HG02884 (cell line): ENCODE results near the gene CDC42BPB.

ENCODE experiments used
- ATAC-seq: cut with Tn5 transposase; IDR thresholded peaks from one replicate; pipeline ENCODE4 v1.9.1; 2021; ENCODE audit warnings: mild to moderate bottlenecking, moderate library complexity; ENCODE audit not compliant: unreplicated experiment

CDC42BPB gene

DNA sequence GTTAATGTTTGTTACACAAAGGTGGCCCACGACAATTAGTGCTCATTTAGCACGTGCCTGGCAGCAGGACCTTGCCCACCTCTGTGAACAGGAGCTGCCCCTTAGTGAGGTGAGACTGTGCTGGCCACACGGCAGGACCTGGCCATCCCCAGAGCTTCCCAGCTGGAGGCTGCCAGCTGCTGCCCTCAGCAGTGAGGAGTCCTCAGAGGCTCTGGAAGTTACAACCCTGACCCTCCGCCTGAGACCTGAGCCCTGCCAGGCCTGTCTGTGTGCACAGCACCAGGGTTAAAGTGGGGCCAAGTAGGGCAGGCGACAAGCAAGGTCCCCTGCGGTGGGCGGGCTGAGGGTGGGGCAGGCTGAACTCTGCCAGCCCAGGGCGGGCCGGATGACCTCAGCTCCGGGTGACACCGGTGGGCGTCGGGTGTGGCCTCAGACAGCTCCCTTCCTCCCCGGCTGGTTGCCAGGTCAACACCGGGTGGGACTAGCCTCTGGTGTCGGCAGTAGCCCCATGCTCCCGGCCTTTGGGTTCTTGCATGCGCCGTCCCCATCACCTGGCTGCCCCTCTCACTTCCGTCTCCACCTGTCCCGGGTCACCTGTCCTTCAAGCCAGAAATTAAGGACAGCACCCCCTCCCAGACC lies 17.5 kb upstream of the CDC42BPB start:
- ATAC-seq = no peak

DNA sequence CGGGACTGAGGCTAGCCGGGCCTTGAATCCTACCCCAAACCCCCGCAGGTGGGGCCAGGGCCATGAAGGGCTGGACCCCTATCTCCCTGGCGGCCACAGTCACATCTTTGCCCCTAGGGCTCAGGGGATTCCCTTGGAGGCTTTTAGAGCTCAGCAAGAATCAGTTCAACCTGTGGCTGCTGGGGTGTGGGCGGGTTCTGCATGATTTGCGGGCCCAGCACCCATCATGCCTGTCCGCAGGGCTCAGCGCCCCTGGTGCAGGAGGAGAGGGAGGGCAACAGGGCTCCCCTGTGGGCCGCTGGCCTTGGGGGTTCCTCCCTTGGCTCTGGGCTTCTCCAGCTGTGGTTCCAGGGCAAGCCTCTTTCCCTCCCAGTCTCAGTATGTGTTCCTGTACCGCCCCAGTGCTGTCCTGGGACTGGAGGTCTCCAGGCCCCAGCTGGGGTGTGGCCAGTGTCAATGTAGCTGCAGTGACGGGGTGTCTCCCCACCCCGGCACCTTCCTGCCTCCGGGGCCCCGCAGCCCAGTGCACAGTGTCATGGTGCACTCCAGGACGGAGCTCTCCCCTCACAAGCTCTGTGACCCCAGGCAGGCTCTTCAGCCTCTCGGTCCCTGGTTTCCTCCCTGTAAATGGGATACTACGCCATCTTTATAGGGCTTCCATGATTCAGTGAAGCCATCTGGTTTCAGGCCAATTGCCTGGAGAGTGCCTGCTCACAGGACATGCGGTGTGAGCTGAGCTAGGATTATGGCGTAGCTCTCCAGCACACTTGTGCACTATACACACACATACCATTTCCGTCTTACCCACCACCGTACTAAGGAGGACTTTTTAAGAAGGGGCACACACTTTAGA lies 16.8 kb upstream of the CDC42BPB start:
- no peak for ATAC-seq

DNA sequence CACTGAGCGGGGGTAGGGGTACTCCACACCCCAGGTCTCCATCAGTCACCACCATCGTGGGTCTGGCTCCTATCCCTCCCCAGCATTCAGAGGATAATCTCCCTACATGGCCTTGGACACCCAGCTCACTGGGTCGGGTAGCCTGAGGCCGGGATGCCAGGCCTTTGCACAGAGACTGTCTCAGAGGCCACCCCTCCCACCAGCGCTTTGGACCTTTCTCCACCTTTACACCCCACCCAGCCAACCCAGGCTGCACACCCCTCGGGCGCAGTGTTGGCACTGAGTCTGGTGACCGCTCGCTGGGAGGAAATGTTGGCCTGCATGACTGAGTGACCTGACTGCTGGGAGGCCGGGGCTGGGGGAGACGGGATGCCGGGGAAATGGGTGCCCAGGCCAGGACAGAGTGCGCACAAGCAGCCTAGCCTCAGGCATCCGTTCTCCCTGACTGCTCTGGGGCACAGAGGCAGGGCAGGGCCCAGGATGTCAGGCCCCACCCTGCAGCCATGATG lies 16.1 kb upstream of the CDC42BPB start:
- no peak for ATAC-seq

DNA sequence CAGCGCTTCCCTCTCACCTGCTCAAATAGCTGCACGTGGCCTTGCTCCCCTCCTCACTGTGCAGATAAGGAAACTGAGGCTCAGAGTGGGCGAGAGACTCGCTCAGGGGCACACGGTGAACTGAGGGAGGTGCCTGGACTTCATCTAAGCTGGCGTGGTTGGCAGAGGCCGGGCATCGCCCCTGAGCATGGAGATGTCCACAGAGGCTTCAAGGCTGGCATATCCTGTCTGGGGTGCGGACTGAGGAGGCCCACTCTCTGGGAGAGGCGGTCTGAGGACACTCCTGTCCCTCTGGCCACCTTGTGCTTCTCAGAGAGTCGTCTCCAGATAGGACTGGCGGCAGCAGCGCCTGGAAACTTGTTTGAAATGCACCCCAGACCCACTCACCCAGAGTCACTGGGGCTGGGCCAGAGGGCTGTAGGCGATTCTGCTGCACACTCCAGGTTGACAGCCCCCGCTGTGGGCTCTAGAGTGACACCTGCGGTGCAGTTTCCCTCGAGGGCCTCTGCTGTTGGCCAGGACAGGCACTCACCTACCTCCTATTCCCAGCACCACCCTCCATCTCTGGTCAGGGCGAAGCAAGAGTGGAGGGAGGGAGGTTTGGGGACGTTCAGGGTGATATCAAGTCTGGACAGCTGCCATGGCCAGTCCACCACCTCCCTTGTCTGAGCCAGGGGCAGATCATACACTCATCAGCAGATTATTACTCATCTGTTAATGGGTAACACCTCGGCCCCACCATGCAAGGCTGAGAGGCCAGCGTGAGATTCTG lies 15.4 kb upstream of the CDC42BPB start:
- no peak for ATAC-seq

DNA sequence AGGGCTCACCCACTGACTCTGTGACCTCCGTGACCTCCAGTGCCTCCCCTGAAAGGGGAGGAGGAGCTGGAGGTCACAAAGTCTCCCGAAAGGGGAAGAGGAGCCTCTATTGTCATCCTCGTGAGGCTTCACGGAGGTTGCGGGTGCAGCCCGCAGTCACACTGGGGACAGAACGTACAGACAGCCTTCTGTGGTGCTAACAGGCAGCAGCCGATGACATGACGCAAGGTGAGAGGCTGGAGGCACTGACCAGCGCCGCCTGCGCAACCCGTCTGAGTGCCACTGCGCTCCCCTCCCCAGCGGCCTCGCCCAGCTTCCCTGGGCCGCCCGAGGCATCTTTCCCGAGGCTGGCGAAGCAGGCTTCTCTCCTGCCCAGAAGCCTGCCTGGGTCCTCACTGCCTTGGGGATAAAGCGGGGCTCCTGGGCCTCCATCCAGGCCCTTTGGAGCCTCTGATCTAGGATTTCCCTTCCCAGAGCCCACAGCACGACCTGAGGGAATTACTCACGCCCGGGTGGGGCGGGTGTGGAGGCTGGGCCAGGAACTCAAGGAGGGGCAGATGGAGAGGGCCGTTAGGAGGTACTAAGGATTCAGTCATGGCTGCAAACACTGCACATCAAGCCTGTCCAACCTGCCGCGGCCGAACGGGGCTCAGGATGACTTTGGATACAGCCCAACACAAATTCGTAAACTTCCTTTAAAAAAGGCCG lies 14.3 kb upstream of the CDC42BPB start:
- ATAC-seq = no peak

DNA sequence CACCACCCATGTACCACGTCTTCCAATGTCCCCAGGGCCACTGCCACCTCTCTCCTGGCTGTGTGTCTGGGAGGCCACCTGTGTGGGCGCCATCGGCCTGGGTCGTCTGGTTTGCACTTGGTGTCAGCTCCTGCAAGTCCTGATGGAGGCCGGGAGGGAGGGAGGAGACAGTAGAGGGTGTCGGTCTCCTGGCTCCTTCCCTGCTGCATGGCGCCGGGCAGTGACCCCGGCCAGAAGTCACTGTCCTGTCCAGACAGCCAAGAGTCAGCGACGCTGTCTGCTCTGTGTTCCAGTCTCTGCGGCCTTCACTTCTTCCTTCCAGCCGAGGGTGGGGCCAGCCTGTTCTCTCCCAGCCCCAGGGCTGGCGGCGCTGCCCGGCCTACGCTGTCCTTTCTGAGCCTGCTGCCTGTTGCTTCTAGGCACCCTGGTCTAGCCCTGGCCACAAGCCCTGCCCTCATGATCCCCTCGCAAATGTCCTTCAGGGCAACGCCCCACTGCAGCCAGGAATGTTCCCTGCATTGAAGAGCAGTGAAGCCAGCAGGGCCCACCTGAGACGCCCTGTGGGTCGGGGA lies 13.7 kb upstream of the CDC42BPB start:
- ATAC-seq = no peak

DNA sequence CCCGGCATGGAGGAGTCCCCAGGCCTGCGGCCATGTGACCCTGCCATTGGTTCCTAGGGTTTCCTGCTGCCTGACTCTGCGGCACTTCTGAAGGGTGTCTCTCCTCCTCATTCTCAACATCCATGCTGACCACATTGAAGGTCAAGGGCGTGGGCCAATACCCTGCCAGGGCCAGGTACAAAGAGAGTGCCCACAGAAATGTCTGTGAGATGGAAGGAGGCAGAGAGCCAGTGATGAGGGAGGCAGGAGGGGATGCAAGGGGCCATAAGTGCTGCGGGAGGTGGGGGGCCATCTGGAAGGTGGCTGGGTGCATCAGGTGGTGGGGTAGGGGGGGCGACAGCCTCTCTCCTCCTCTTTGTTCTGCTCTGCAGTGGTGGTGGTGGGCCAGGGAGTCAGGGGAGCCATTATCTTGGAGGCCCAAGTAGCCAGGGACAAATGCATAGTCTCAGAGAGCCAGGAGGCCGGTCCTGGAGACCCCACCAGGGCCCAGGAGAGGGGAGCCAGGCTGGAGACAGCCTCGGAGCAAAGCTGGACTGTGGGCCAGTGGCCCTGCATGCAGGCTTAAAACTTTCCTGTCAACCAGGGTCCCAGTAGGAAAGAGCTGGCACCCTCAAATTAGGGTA lies 13.0 kb upstream of the CDC42BPB start:
- ATAC-seq = no peak

DNA sequence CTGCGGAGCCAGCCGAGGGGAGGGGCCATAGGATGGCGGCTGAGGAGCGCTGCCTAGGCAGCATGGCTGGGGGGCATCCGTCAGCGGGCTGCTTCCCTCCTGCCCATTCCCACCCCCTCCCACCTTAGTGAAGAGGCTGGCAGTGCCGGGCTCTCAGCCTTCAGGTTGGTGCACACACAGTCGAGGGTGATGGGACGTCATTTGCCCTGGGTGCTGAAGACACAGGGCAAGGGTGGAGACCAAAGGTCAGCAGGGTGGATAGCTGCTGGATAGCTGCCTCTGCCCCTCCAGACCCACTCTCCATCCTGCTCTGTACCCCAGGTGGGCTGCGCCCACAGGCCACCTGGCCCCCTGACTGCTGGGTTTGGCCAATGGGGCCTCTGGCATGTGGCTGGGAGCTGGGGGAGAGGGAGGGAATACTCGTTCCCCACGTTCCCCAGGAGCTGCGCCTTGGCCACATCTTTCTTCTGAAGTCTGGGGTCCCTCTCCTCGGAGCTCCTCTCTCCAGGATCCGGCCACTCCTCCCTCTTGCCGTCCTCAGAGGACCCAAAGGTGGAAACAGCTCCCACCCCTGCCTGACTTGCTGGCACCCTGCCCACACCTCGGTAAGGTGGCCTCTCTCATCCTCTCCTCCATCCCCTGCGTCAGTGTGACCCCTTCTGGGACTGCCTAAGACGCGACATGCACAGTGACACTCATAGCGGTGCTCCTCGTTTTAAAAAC lies 11.2 kb upstream of the CDC42BPB start:
- no peak for ATAC-seq

DNA sequence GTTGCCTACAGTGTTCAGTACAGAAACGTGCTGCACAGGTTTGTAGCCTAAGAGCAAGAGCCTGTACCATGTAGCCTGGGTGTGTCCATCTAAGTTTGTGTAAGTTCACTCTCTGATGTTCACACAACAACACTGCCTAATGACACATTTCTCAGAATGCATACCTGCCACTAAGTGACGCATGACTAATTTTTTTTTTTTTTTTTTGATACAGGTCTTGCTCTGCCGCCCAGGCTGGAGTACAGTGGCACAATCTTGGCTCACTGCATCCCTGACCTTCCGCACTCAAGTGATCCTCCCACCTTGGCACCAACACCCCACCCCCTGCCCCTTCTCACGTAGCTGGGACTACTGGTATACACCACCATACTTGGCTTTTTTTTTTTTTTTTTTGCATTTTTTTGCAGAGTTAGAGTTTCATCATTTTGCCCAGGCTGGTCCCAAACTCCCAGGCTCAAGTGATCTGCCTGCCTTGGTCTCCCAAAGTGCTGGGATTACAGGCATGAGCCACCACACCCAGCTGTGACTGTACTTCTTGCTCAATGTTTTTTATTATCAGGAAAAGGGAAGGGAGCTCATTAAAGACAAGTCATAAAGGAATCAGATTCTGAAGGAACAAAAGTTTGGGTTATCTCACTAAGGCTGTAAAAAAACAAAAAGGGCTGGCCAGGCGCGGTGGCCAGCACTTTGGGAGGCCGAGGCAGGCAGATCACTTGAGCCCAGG lies 10.0 kb upstream of the CDC42BPB start:
- no peak for ATAC-seq

DNA sequence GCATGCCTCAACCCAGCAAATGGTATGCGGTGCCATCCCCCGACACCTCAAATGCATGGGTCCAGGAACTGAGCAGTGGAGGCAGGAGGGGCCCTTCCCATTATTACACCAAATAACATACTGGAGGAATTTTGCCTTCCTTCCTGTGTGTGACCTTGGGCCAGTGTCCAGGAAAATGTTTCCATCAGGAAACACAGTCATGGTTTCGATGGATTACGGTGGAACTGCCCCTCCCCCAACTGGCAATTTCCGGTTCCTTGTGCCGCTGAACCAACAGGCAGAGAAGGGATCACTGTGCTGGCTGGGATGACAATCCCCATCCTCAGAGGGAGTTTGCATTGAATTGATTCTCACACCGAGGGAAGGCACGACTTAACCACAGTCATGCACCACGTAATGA lies 9.1 kb upstream of the CDC42BPB start:
- no peak for ATAC-seq

DNA sequence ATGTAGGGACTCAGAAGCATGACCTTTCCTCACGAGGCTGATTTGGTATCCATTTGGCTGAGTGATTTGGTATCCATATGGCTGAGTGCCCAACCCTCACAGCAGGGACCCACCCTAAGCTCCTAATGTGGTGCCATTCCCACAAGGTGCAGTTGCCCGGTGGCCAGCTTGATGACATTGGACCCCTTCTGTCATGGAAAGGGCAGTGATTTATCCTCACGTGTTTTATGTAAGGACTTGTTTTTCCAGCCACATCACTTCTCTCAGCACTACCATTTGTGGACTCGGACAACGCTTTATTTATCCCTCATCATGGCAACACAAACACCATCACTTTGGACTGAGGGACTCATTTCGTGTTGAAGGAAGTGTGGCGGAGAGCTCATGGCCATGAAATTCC lies 8.5 kb upstream of the CDC42BPB start:
- no peak for ATAC-seq

DNA sequence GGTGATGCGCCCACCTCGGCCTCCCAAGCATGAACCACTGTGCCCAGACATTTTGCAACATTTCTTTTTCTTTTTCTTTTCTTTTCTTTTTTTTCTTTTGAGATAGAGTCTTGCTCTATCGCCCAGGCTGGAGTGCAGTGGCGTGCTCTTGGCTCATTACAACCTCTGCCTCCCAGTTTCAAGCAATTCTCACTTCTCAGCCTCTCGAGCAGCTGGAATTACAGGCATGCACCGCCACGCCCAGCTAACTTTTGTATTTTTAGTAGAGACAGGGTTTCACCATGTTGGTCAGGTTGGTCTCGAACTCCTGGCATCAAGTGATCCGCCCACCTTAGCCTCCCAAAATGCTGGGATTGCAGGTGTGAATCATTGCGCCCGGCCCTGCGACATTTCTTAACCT lies 7.6 kb upstream of the CDC42BPB start:
- ATAC-seq = no peak

DNA sequence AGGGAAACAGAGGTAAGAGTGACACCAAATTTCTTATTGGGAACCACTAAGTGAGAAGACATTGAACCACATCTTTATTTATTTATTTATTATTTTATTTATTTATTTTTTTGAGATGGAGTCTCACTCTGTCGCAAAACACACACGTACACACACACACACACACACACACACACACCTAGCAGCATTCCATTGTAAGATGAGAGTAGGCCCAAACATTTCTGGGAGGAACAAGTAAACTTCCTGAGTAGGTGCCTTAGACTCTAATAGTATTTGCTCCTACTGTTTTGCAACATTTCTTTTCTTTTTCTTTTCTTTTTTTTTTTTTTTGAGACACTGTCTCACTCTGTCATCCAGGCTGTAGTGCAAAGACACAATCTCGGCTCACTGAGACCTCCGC lies 7.1 kb upstream of the CDC42BPB start:
- no peak for ATAC-seq

DNA sequence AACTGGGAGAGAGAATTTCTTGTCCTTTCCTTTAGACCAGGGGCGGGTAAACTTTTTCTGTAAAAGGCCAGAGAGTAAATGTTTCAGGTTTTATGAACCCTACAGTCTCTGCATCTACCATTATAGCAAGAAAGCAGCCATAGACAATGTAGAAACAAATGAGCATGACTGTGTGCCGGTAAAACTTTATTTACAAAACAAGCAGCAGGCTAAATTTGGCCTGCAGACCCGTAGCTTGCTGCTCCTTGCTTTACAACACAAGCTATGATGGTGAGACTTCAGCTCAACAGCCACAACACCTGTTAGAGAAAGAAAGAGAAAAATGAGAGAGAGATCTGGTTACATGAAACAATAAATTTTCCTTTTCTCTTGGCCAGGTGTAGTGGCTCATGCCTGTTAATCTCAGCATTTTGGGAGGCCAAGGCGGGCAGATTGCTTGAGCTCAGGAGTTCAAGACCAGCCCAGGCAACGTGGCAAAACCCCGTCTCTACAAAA lies 4.2 kb upstream of the CDC42BPB start:
- ATAC-seq = no peak

DNA sequence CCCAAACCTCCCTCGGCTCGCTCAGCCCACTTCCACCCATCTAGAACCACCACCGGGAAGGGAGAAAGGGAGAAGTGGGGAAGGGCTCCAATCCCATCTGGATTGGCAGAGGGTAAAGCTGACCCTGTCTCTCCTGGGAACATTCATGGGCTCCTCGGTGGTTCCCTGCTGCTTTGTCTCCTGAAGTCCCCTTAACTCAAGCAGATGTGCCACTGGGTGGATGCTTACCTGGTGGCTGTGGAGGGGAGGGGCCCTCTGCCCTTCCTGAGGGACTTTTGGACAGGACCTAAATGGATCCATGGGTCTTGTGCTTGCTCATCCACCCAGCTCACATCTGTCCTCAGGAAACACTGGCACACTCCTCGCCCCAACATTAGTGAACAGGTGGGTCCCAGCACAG lies 2.2 kb upstream of the CDC42BPB start:
- no peak for ATAC-seq

DNA sequence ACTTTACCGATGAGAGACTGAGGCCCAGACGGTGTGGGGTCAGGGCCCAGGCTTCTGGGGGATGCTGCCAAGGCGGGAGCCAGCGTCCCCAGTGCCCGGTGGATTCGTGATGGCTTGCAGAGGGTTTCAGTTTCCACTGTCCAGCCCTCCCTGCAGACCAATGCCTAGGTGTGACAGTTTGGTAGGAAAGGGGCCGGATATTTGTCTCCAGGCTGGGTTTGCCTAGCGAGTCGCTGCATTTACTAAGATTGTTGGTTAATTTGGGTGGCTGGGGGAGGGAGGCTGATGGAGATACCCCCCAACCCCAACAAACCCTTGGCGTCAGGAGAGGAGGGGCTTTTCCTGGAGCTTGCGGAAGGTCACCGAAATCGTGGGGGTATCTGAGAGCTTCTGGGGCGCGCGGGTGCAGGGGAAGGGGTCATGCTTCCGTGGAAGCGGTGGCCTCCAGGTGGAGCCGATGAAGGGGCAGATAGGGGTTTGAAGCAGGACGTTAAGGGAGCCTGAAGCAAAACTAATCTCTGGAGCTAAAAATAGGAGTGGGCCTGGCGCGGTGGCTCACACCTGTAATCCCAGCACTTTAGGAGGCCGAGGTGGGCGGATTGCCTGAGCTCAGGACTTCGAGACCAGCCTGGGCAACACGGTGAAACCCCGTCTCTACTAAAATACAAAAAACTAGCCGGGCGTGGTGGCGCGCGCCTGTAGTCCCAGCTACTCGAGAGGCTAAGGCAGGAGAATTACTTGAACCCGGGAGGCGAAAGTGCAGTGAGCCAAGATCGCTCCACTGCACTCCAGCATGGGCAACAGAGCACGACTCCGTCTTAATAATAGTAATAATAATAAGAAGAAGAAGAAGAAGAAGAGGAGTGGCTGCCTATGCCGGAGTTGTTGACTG lies 1.1 kb upstream of the CDC42BPB start:
- ATAC-seq = no peak

DNA sequence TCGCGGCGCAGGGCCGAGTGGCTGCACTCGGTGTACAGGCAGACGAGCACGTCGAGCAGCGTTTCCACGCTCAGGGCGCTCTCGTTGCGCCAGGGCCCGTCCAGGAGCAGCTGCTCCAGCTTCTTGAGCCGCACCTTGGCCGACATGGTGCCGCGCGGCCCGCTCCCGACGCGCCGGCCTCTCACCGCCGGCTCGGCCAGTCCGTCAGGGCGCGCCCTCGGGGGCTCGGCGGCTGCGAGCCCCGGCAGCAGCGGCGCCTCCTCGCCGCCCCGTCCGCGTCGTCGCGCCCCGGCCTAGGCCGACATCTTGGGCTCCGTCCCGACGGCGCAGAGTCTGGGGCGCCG lies 349 bp downstream of the CDC42BPB start:
- ATAC-seq = peak; percentile 24
